OCI-LY7 (cell line): Measurements from ENCODE around the gene PDE11A. TPM values are rescaled to one million over a fixed set of nuclear protein-coding genes. Genes with fewer than 3 reads are reported as not detected.
"Not testable (repeated sequence)": the region's sequence is repeated elsewhere in the genome, so short reads cannot be mapped to it uniquely, and the experiment has no call there.

ENCODE experiments used
- BruUV-seq: library from RNA; stranded (reverse); fragments of 400-500 nt; replicated peaks from 2 replicates; lab custom pipeline; 2021; lab: Mats Ljungman, UMichigan
- CTCF ChIA-PET: fragments of 300-600 bp; sonication (Branson Sonifier 250); formaldehyde crosslinking; loops from one replicate; lab custom pipeline; 2022; ENCODE audit warnings: antibody characterized with exemption; ENCODE audit not compliant: unreplicated experiment; lab: Charles Lee
- POLR2A ChIA-PET: fragments of 300-600 bp; sonication (Branson Sonifier 250); formaldehyde crosslinking; loops from one replicate; lab custom pipeline; 2022; ENCODE audit warnings: antibody characterized with exemption; lab: Charles Lee
- DNase-seq: peaks from one replicate; pipeline ENCODE4 v3.0.0-alpha.2; 2015; ENCODE audit warnings: low spot score
- H2AFZ ChIP-seq: fragments of 200-600 bp; sonication (generic), shearing (Covaris generic); 2 replicates; pipeline ENCODE4 v1.6.1; 2014; ENCODE audit warnings: mild to moderate bottlenecking, antibody characterized with exemption, low read length, moderate library complexity
- H3K27ac ChIP-seq: fragments of 200-600 bp; sonication (generic); 2 replicates; pipeline ENCODE4 v1.5.1; 2014; ENCODE audit warnings: mixed run types, low read depth, mild to moderate bottlenecking, moderate library complexity, low read length, inconsistent platforms; ENCODE audit not compliant: poor library complexity, severe bottlenecking
- H3K36me3 ChIP-seq: fragments of 200-600 bp; sonication (generic); 2 replicates; pipeline ENCODE4 v1.6.1; 2014; ENCODE audit warnings: mild to moderate bottlenecking, antibody characterized with exemption, low read length, moderate library complexity, mixed read lengths; ENCODE audit not compliant: insufficient read depth
- H3K4me1 ChIP-seq: fragments of 200-600 bp; sonication (generic); 2 replicates; pipeline ENCODE4 v1.5.1; 2014; ENCODE audit warnings: mild to moderate bottlenecking, low read length; ENCODE audit not compliant: insufficient read depth, poor library complexity, severe bottlenecking
- H3K4me2 ChIP-seq: fragments of 200-600 bp; sonication (generic); 2 replicates; pipeline ENCODE4 v1.6.1; 2014; ENCODE audit warnings: mild to moderate bottlenecking, low read length
- H3K4me3 ChIP-seq: fragments of 200-600 bp; sonication (generic); 2 replicates; pipeline ENCODE4 v1.5.1; 2014; ENCODE audit warnings: mild to moderate bottlenecking, low read depth, low read length; ENCODE audit not compliant: poor library complexity, severe bottlenecking
- H3K79me2 ChIP-seq: fragments of 200-600 bp; sonication (generic); 2 replicates; pipeline ENCODE4 v1.6.1; 2016; ENCODE audit warnings: low read depth, mild to moderate bottlenecking, low read length, moderate library complexity, mixed read lengths; ENCODE audit not compliant: insufficient read depth
- H3K9me2 ChIP-seq: fragments of 200-600 bp; sonication (generic); 2 replicates; pipeline ENCODE4 v1.6.1; 2016; ENCODE audit warnings: mild to moderate bottlenecking, low read length, mixed read lengths; ENCODE audit not compliant: insufficient read depth
- H3K9me3 ChIP-seq: fragments of 200-600 bp; sonication (generic); 2 replicates; pipeline ENCODE4 v1.6.1; 2014; ENCODE audit warnings: mild to moderate bottlenecking, mixed run types, low read length, mixed read lengths
- H4K20me1 ChIP-seq: fragments of 200-600 bp; sonication (generic); 2 replicates; pipeline ENCODE4 v1.6.1; 2014; ENCODE audit warnings: mild to moderate bottlenecking, antibody characterized with exemption, low read length, moderate library complexity, mixed read lengths; ENCODE audit not compliant: insufficient read depth
- EZH2phosphoT487 ChIP-seq: fragments of 200-600 bp; sonication (generic); IDR thresholded peaks from 2 replicates; pipeline ENCODE4 v1.6.1; 2018; ENCODE audit warnings: low read depth, borderline replicate concordance, mild to moderate bottlenecking, mixed run types, antibody characterized with exemption, low read length, moderate library complexity, mixed read lengths
- intact Hi-C: fragments of 100-400 bp; cut with micrococcal nuclease; formaldehyde crosslinking; loops from one replicate; pipeline ENCODE4 v1.10.0; 2022; ENCODE audit not compliant: unreplicated experiment
- total RNA-seq, 2 experiments: library from RNA; depleted of rRNA in 1 of 2; stranded (reverse); fragments of >200 nt in 1 of 2; shearing (Covaris generic) in 1 of 2; gene quantifications; 2 replicates each; pipeline ENCODE4 v1.2.3, GENCODE V29; 2014 to 2022
- TF ChIP-seq, protein P1 (sequence below): fragments of 200-600 bp; sonication (generic); conservative IDR thresholded peaks from 2 replicates; pipeline ENCODE4 v1.5.1; 2014; ENCODE audit warnings: mild to moderate bottlenecking, antibody characterized with exemption, low read length, moderate library complexity, mixed read lengths

PDE11A gene
- total RNA-seq, 2 experiments from 2014 or later: 0.03 TPM; not detected in 1

DNA sequence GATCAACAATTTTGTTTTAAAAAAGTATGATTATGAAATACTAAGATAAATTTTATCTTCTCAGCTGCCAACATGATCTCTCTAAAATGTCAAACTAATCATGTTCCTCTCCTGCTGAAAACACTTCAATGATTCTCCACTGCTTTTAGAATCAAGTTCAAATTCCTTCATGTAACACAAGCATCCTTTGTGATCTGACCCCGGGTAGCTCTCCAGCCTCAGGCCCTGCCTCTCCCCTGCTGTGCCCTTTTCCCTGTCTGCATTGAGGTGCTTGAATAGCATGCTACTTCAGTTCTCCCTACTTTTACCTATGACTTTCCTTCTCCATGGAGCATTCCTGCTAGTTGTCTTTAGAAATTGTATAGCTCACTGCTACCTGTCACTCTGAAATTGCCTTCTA lies 274.8 kb downstream of the PDE11A start:
- Histone ChIP-seq H2AFZ (no peak overlapping the region), H3K4me1 (no peaks in the 10 kb centered on the region), H3K79me2 (no peaks in the 10 kb centered on the region), H3K36me3 (no peaks in the 10 kb centered on the region), H3K9me2 (no peaks in the 10 kb centered on the region), H3K4me2 (no peak overlapping the region), H3K27ac (no peak overlapping the region), H4K20me1 (no peaks in the 10 kb centered on the region), H3K9me3 (no peaks in the 10 kb centered on the region), H3K4me3 (no peak overlapping the region)
- POLR2A ChIA-PET: no interaction called here
- CTCF ChIA-PET: no interaction called here
- intact Hi-C loops: no loop called here
- DNase-seq: no peak
- BruUV-seq: no TSS peak
- TF ChIP-seq EZH2phosphoT487: no peak
- TF ChIP-seq, protein P1, sequence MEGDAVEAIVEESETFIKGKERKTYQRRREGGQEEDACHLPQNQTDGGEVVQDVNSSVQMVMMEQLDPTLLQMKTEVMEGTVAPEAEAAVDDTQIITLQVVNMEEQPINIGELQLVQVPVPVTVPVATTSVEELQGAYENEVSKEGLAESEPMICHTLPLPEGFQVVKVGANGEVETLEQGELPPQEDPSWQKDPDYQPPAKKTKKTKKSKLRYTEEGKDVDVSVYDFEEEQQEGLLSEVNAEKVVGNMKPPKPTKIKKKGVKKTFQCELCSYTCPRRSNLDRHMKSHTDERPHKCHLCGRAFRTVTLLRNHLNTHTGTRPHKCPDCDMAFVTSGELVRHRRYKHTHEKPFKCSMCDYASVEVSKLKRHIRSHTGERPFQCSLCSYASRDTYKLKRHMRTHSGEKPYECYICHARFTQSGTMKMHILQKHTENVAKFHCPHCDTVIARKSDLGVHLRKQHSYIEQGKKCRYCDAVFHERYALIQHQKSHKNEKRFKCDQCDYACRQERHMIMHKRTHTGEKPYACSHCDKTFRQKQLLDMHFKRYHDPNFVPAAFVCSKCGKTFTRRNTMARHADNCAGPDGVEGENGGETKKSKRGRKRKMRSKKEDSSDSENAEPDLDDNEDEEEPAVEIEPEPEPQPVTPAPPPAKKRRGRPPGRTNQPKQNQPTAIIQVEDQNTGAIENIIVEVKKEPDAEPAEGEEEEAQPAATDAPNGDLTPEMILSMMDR: no peak

DNA sequence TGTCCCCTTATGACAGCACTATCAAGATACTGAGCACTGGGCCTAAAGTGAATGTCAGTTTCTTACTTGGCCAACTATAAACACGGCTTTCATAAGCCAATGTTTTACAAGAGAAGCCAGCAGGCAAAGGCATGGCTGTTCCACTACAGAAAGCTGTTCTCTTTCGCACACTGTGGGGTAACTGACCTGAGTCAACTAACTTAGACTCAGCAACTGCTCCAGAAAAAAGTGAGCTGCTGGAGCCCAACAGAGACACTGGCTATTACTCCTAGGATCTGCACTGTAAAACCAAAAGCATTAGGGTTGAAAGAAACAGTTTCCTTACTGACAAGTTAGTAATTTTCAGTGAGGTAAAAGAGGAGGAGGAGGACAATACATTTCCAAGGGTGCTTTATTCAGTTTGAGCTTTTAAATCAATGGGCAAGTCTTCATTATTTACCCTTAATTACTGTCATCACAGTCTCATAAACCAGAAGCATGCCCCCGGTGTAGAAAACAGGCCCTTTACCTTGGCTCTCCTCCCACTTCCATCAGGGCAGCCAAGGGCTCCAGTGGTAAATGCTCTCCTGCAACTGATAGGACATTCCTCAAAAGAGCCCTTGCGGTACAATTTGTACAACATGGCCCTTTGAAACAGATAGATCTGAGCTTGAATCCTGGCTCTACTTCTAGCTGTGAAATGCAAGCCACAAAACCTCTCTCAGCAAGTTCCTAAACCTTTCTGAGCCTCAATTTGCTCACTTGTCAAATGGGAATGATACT lies 275.7 kb downstream of the PDE11A start:
- no peaks in the 10 kb centered on the region for H3K36me3 ChIP-seq
- no peak overlapping the region for H3K4me3 ChIP-seq
- no peaks in the 10 kb centered on the region for H3K4me1 ChIP-seq
- BruUV-seq: no TSS peak
- no peak for TF ChIP-seq EZH2phosphoT487
- TF ChIP-seq, protein P1: no peak
- no peak for DNase-seq
- H3K9me2 ChIP-seq: no peaks in the 10 kb centered on the region
- H3K79me2 ChIP-seq: no peaks in the 10 kb centered on the region
- H3K4me2 ChIP-seq: no peak overlapping the region
- H3K9me3 ChIP-seq: no peaks in the 10 kb centered on the region
- H2AFZ ChIP-seq: no peak overlapping the region
- intact Hi-C loops: no loop called here
- H3K27ac ChIP-seq: no peak overlapping the region
- POLR2A ChIA-PET: no interaction called here
- CTCF ChIA-PET: no interaction called here
- H4K20me1 ChIP-seq: no peaks in the 10 kb centered on the region

DNA sequence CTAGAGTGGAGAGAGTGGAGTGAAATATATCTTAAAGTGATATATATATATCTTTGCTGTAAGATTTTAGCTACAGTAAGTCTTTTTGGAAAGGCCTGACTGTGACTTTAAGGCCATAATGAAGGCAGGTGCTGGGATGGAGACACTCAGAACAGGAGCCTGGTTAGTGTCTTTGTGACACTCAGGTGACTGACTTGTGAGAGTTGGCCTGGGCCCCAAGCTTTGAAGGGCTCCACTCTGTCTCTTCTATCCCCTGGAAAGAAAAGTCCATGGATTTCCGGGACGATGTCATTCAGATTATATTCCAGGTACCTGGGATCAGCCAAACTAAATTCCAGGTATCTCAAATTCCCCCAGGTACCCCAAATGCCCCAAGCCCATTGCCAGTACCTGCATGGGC lies 276.6 kb downstream of the PDE11A start:
- TF ChIP-seq, protein P1: no peak
- no peak for TF ChIP-seq EZH2phosphoT487
- H3K9me2 ChIP-seq: no peaks in the 10 kb centered on the region
- no peaks in the 10 kb centered on the region for H3K36me3 ChIP-seq
- POLR2A ChIA-PET: no interaction called here
- intact Hi-C loops: no loop called here
- H3K79me2 ChIP-seq: no peaks in the 10 kb centered on the region
- H3K4me3 ChIP-seq: no peak overlapping the region
- no peaks in the 10 kb centered on the region for H3K9me3 ChIP-seq
- H3K4me1 ChIP-seq: no peaks in the 10 kb centered on the region
- no TSS peak for BruUV-seq
- CTCF ChIA-PET: no interaction called here
- H3K4me2 ChIP-seq: no peak overlapping the region
- H4K20me1 ChIP-seq: no peaks in the 10 kb centered on the region
- DNase-seq: no peak
- H2AFZ ChIP-seq: no peak overlapping the region
- H3K27ac ChIP-seq: no peak overlapping the region

DNA sequence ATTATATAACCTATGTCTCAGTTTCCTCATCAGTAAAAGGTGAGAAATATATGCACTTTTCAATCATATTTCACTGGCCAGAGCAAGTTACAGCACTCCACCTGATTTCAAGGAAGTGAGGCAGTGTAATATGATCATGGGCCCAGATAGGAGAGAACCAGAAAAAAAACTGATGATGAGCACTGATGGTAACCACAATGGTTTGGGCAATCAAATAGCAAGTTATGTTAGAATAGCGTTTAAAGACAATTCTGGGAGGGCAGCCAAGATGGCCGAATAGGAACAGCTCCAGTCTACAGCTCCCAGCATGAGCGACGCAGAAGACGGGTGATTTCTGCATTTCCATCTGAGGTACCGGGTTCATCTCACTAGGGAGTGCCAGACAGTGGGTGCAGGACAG lies 287.4 kb downstream of the PDE11A start:
- H2AFZ ChIP-seq, H4K20me1 ChIP-seq, H3K79me2 ChIP-seq, H3K27ac ChIP-seq, H3K36me3 ChIP-seq, BruUV-seq, CTCF ChIA-PET, intact Hi-C loops, H3K9me2 ChIP-seq, POLR2A ChIA-PET, DNase-seq, H3K4me1 ChIP-seq, H3K9me3 ChIP-seq, H3K4me3 ChIP-seq, H3K4me2 ChIP-seq: not testable (repeated sequence)
